Neuronal stem cell (in vitro differentiated cells): ENCODE results near the gene GRIN2A.

Source experiments
- DNase-seq: peaks from one replicate; pipeline ENCODE4 v3.0.0-alpha.2; 2013; ENCODE audit warnings: low spot score
- H2AFZ ChIP-seq: one replicate; pipeline ENCODE4 v1.6.1; 2013; ENCODE audit warnings: mild to moderate bottlenecking, low read length, inconsistent platforms
- H2AK5ac ChIP-seq: 2 replicates; pipeline ENCODE4 v1.6.1; 2013; ENCODE audit warnings: low read depth, mild to moderate bottlenecking, inconsistent platforms, low read length, moderate library complexity, mixed read lengths
- H2BK120ac ChIP-seq: 2 replicates; pipeline ENCODE4 v1.6.1; 2013; ENCODE audit warnings: low read depth, mild to moderate bottlenecking, inconsistent platforms, low read length, moderate library complexity, mixed read lengths
- H2BK12ac ChIP-seq: one replicate; pipeline ENCODE4 v1.6.1; 2013; ENCODE audit warnings: low read length, inconsistent platforms
- H2BK15ac ChIP-seq: 2 replicates; pipeline ENCODE4 v1.6.1; 2013; ENCODE audit warnings: mild to moderate bottlenecking, low read length, inconsistent platforms, mixed read lengths
- H2BK5ac ChIP-seq: one replicate; pipeline ENCODE4 v1.6.1; 2013; ENCODE audit warnings: inconsistent platforms, mild to moderate bottlenecking, low read length, moderate library complexity
- H3K14ac ChIP-seq: one replicate; pipeline ENCODE4 v1.6.1; 2013; ENCODE audit warnings: low read length, inconsistent platforms
- H3K18ac ChIP-seq: 2 replicates; pipeline ENCODE4 v1.6.1; 2013; ENCODE audit warnings: low read length, inconsistent platforms
- H3K23ac ChIP-seq: 2 replicates; pipeline ENCODE4 v1.6.1; 2013; ENCODE audit warnings: low read depth, mild to moderate bottlenecking, mixed read lengths, low read length, inconsistent platforms; ENCODE audit not compliant: poor library complexity
- H3K27ac ChIP-seq: replicated peaks from 3 replicates; pipeline ENCODE4 v1.5.1; 2013; ENCODE audit warnings: low read length, inconsistent platforms
- H3K27me3 ChIP-seq, 3 experiments: 2 replicates each; pipeline ENCODE4 v1.6.1; 2013; ENCODE audit warnings: low read length in 3 of 3, mild to moderate bottlenecking in 2 of 3, inconsistent platforms in 1 of 3, low read depth in 1 of 3, mixed read lengths in 1 of 3, moderate library complexity in 1 of 3; ENCODE audit not compliant: control insufficient read depth in 3 of 3, insufficient read depth in 3 of 3
- H3K36me3 ChIP-seq, 2 donors: replicated peaks in 1 of 2; 2 replicates each; pipeline ENCODE4 v1.6.1; 2013; ENCODE audit warnings: low read length in 2 of 2; ENCODE audit not compliant: control insufficient read depth in 2 of 2, insufficient read depth in 2 of 2
- H3K4ac ChIP-seq: 2 replicates; pipeline ENCODE4 v1.6.1; 2013; ENCODE audit warnings: inconsistent platforms, mild to moderate bottlenecking, low read length, moderate library complexity
- H3K4me1 ChIP-seq, 2 donors: 1 replicate in 1 of 2; 2 replicates in 1 of 2; pipeline ENCODE4 v1.6.1; 2013; ENCODE audit warnings: low read length in 2 of 2, low read depth in 1 of 2; ENCODE audit not compliant: control insufficient read depth in 2 of 2, insufficient read depth in 1 of 2
- H3K4me2 ChIP-seq: one replicate; pipeline ENCODE4 v1.6.1; 2013; ENCODE audit warnings: mild to moderate bottlenecking, low read length, inconsistent platforms; ENCODE audit not compliant: insufficient read depth, poor library complexity, severe bottlenecking
- H3K4me3 ChIP-seq, 2 donors: 2 replicates each; pipeline ENCODE4 v1.5.1; 2013; ENCODE audit warnings: low read length in 2 of 2, mild to moderate bottlenecking in 2 of 2, inconsistent platforms in 1 of 2, moderate library complexity in 1 of 2
- H3K79me1 ChIP-seq: one replicate; pipeline ENCODE4 v1.6.1; 2013; ENCODE audit warnings: low read depth, mild to moderate bottlenecking, inconsistent platforms, low read length, moderate library complexity
- H3K9ac ChIP-seq: one replicate; pipeline ENCODE4 v1.6.1; 2013; ENCODE audit warnings: mild to moderate bottlenecking, low read depth, low read length, inconsistent platforms; ENCODE audit not compliant: poor library complexity
- H3K9me3 ChIP-seq, 2 donors: replicated peaks in 1 of 2; 2 replicates each; pipeline versions ENCODE3 to v1.6.1; 2013; ENCODE audit warnings: low read length in 2 of 2, mild to moderate bottlenecking in 2 of 2, inconsistent platforms in 1 of 2, low read depth in 1 of 2, mixed read lengths in 1 of 2, moderate library complexity in 1 of 2; ENCODE audit not compliant: control insufficient read depth in 2 of 2, insufficient read depth in 1 of 2
- H4K8ac ChIP-seq: one replicate; pipeline ENCODE4 v1.6.1; 2013; ENCODE audit warnings: low read depth, mild to moderate bottlenecking, inconsistent platforms, low read length, moderate library complexity
- H4K91ac ChIP-seq: one replicate; pipeline ENCODE4 v1.6.1; 2013; ENCODE audit warnings: low read length, low read depth, mild to moderate bottlenecking, inconsistent platforms; ENCODE audit not compliant: poor library complexity
- WGBS, 2 donors: extraction: QIAGEN DNeasy Blood & Tissue Kit; methylation state at CpG; one replicate each; pipeline ENCODE4 v1.1.7; 2013; ENCODE audit warnings: missing lambda C conversion rate in 2 of 2, mixed read lengths in 1 of 2; ENCODE audit not compliant: insufficient read length in 2 of 2, insufficient replicate concordance in 1 of 2; ENCODE audit errors: extremely low coverage in 2 of 2; 5-methylcytosine and 5-hydroxymethylcytosine counted together

GRIN2A gene

DNA sequence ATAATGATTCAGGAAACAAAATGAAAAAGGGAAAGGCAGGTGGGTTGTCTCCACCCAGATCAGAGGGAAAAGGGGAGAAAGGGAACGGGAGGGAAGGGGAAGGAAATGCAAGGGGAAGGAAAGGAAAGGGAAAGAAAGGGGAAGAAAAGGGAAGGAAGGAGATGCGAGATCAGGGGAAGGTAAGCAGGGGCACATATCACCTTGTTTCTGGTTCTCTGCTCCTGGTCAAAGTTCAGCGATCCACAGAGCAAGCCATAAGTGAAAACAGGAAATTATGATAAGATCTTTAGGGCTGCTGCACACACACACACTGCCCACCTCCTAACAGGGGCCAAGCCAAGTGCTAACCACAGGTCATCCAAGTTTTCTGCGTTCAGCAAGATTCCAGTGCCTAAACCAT, 37.5 kb upstream of the GRIN2A start:
- H3K4ac ChIP-seq, result no peak overlapping the region
- WGBS, 2 donors, result no CpG with 5 or more reads among the region's 4 CpGs
- no peak overlapping the region for H3K9ac ChIP-seq
- no peak overlapping the region for H2BK15ac ChIP-seq
- no peak overlapping the region for H3K23ac ChIP-seq
- H2AFZ ChIP-seq, result no peak overlapping the region
- no peaks in the 10 kb centered on the region for H3K36me3 ChIP-seq
- H2AK5ac ChIP-seq, result no peak overlapping the region
- no peak for DNase-seq
- no peak overlapping the region for H2BK5ac ChIP-seq
- H2BK120ac ChIP-seq, result no peak overlapping the region
- no peak overlapping the region for H3K4me3 ChIP-seq
- H3K27me3 ChIP-seq, result no peaks in the 10 kb centered on the region
- H3K27ac ChIP-seq, result no peak overlapping the region
- no peaks in the 10 kb centered on the region for H3K4me1 ChIP-seq
- no peak overlapping the region for H3K14ac ChIP-seq
- no peaks in the 10 kb centered on the region for H3K79me1 ChIP-seq
- H3K9me3 ChIP-seq, result no peaks in the 10 kb centered on the region
- H2BK12ac ChIP-seq, result no peak overlapping the region
- no peak overlapping the region for H4K91ac ChIP-seq
- H3K18ac ChIP-seq, result no peak overlapping the region
- no peak overlapping the region for H4K8ac ChIP-seq
- no peak overlapping the region for H3K4me2 ChIP-seq

DNA sequence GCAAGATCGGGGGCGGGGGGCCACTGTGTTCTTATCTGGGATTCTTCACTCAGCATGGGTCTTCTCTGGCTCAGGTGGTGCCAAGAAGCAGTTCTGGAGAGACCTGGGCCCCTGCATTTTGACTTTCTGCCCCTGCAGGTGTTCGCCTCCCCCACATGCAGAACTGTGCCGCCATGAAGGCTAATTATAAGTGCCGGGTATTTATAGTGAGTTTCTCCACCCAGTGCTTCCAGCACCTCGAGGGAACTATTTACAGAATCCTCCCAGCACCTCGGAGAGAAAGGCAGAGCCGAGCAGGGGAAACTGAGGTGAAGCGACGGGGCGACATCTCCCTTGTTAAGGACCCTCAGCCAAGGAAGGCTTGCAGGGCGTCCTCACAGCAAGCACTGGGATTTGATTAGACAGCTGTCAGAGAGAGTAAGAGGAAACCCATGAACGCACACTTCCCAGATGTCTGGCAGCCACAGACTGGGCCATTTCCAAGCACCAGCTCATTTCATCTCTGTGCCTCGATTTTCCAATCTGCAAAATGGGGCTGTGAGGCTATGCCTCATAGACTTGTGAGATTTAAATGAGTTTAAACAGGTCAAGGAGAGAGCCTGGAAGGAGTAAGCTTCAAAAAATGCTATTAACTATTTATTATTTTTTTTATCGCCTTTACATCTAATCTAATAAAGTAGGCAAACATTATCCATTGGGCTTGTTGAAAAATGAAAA, 36.4 kb upstream of the GRIN2A start:
- no peak overlapping the region for H3K18ac ChIP-seq
- no peak overlapping the region for H4K8ac ChIP-seq
- no peak overlapping the region for H2AFZ ChIP-seq
- no peak overlapping the region for H2AK5ac ChIP-seq
- H3K9ac ChIP-seq, result no peak overlapping the region
- no peak overlapping the region for H3K23ac ChIP-seq
- no peak overlapping the region for H2BK5ac ChIP-seq
- H2BK12ac ChIP-seq, result no peak overlapping the region
- H4K91ac ChIP-seq, result no peak overlapping the region
- no peak overlapping the region for H3K27ac ChIP-seq
- no peak overlapping the region for H2BK120ac ChIP-seq
- no peak overlapping the region for H3K14ac ChIP-seq
- H3K9me3 ChIP-seq, result no peaks in the 10 kb centered on the region
- H3K27me3 ChIP-seq, result no peaks in the 10 kb centered on the region
- no peak overlapping the region for H3K4me3 ChIP-seq
- no peaks in the 10 kb centered on the region for H3K36me3 ChIP-seq
- no peaks in the 10 kb centered on the region for H3K4me1 ChIP-seq
- no peak for DNase-seq
- H3K79me1 ChIP-seq, result no peaks in the 10 kb centered on the region
- no peak overlapping the region for H2BK15ac ChIP-seq
- H3K4ac ChIP-seq, result no peak overlapping the region
- no CpG with 5 or more reads among the region's 15 CpGs for WGBS, 2 donors
- no peak overlapping the region for H3K4me2 ChIP-seq

DNA sequence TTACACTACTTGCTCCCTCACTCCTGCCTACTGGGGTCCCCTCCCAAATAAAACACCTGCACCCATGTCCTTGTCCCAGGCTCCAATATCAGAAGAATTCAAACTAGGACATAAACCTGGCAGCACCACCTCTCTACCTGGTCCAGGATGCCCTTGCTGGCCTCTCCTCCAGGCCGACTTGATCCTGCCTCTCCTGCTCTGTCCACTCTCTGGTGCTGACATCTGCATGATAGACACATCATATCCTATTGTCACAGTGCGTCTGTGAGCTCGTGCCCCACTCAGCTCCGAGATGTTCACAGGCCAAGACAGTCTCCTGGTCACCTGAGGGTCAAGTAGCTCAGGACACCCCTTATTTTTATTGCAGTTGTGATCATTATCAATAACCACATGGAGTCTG, 31.5 kb upstream of the GRIN2A start:
- Histone ChIP-seq H4K8ac (no peak overlapping the region), H3K9ac (no peak overlapping the region), H3K9me3 (no peaks in the 10 kb centered on the region), H4K91ac (no peak overlapping the region), H3K14ac (no peak overlapping the region), H3K27ac (no peak overlapping the region), H2BK5ac (no peak overlapping the region), H2BK12ac (no peak overlapping the region), H3K27me3 (no peaks in the 10 kb centered on the region), H3K4me3 (no peak overlapping the region), H3K4me2 (no peak overlapping the region), H3K4me1 (no peaks in the 10 kb centered on the region), H2AFZ (no peak overlapping the region), H3K18ac (no peak overlapping the region), H2BK15ac (no peak overlapping the region), H3K79me1 (no peaks in the 10 kb centered on the region), H2BK120ac (no peak overlapping the region), H3K23ac (no peak overlapping the region), H3K36me3 (no peaks in the 10 kb centered on the region), H2AK5ac (no peak overlapping the region), H3K4ac (no peak overlapping the region)
- no peak for DNase-seq
- WGBS, 2 donors, result no CpG with 5 or more reads among the region's 4 CpGs

DNA sequence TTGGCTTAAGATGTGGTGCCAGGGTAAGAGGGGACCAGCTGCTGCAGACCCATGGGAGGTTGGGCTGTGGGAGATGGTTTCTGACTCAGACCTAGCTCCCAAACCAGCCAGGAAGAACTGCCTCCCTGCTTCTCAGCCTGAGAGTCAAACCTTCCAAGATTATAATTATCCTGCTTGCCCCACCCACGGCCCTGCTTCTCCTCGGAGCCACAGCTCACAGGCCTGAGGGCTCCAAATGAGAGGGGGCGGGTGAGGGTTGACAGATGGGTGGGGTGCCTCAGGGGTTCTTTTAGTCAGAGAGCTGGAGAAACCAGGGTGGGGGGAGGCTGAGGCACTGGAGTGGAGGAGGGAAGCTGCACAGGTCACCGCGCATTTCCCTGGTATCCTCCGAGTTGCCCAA, 28.7 kb upstream of the GRIN2A start:
- no peak for DNase-seq
- Histone ChIP-seq H3K27me3 (no peaks in the 10 kb centered on the region), H4K8ac (no peak overlapping the region), H3K9ac (no peak overlapping the region), H3K23ac (no peak overlapping the region), H3K4ac (no peak overlapping the region), H3K27ac (no peak overlapping the region), H2BK12ac (no peak overlapping the region), H2BK15ac (no peak overlapping the region), H3K79me1 (no peaks in the 10 kb centered on the region), H2BK5ac (no peak overlapping the region), H3K14ac (no peak overlapping the region), H3K9me3 (no peaks in the 10 kb centered on the region), H4K91ac (no peak overlapping the region), H3K4me3 (no peak overlapping the region), H2BK120ac (no peak overlapping the region), H3K36me3 (no peaks in the 10 kb centered on the region), H3K18ac (no peak overlapping the region), H3K4me2 (no peak overlapping the region), H3K4me1 (no peaks in the 10 kb centered on the region), H2AFZ (no peak overlapping the region), H2AK5ac (no peak overlapping the region)
- WGBS, 2 donors, result no CpG with 5 or more reads among the region's 6 CpGs
